BLaER1 (cell line): Measurements from ENCODE around the gene FOLR1.
A peak's percentile ranks its signal among the peaks of the same experiment; 100 is the strongest.

Experiments
- H3K27ac ChIP-seq: shearing (Covaris generic); formaldehyde crosslinking; 2 replicates; pipeline ENCODE4 v1.8.1; 2022
- H3K27me3 ChIP-seq: shearing (Covaris generic); formaldehyde crosslinking; 2 replicates; pipeline ENCODE4 v1.8.1; 2022
- H3K36me3 ChIP-seq: shearing (Covaris generic); formaldehyde crosslinking; 2 replicates; pipeline ENCODE4 v1.8.1; 2022
- H3K4me1 ChIP-seq: shearing (Covaris generic); formaldehyde crosslinking; 2 replicates; pipeline ENCODE4 v1.8.1; 2022
- H3K4me2 ChIP-seq: shearing (Covaris generic); formaldehyde crosslinking; 2 replicates; pipeline ENCODE4 v1.8.1; 2022
- H3K4me3 ChIP-seq: shearing (Covaris generic); formaldehyde crosslinking; 2 replicates; pipeline ENCODE4 v1.8.1; 2022
- H3K9ac ChIP-seq: shearing (Covaris generic); formaldehyde crosslinking; 2 replicates; pipeline ENCODE4 v1.8.1; 2022
- H3K9me3 ChIP-seq: shearing (Covaris generic); formaldehyde crosslinking; 2 replicates; pipeline ENCODE4 v1.8.1; 2022
- H4K20me1 ChIP-seq: shearing (Covaris generic); formaldehyde crosslinking; 2 replicates; pipeline ENCODE4 v1.8.1; 2022
- Cebpa-rat ChIP-seq: shearing (Covaris generic); IDR thresholded peaks from 2 replicates; pipeline ENCODE4 v1.8.1; 2022

The FOLR1 gene

DNA sequence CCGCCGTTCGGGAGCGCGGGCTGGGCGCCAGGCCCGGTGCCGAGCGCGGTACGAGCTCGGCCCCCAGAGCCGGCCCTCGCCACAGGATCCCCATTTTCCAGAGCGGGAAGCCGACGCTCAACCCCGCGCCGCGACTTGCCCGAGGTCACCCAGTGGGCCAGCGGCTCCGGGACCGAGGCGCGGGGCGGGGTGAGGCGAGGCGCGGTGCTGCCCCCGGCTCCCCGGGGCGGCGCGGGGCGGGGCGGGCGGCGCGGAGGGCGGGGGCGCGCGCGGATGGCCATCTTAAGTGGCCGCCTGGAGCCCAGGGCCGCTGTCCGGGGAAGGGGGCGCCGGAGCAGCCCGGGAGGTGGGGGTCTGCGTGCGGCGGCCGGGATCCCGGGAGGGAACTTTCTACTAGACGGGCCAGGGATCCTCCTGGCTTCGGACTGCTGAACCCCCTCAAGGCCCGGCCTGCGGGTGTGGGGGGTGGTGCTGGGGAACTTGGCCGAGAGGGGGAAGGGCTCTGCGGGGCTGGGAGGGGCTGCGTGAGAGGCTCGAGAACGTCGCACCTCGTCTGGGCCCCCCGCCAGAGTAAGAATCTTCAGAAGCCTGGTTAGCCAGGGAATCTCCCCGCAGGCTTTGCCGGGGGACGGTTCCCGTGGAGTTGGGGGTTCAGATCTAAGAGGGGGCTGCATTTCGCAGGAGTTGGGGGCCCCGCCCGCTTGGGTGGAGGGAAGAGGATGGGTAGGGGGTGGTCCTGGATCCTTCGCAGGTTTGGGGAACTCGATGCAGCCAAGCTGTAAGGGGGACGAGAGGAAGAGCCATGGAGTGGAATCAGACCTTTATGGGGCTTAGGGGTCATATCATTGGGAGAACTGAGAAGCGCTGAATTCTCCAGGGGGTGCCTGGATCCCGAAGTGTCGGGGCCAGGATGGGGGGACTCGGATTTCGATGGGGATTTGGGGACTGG lies 31.9 kb downstream of the FOLR1 start:
- H4K20me1 ChIP-seq = peaks cover 38% of the 10 kb centered on the region
- H3K27ac ChIP-seq = peak overlapping the region; percentile 98
- TF ChIP-seq Cebpa-rat = no peak
- H3K9ac ChIP-seq = peak overlapping the region; percentile 97
- no peaks in the 10 kb centered on the region for H3K27me3 ChIP-seq
- peak overlapping the region; percentile 93 for H3K4me3 ChIP-seq
- H3K9me3 ChIP-seq = no peaks in the 10 kb centered on the region
- H3K4me1 ChIP-seq = peaks cover 53% of the 10 kb centered on the region
- peaks cover 28% of the 10 kb centered on the region for H3K36me3 ChIP-seq
- peak overlapping the region; percentile 93 for H3K4me2 ChIP-seq

GRCh38 chr11:72224564-72225410 lies 32.8 kb downstream of the FOLR1 start, which contains the start of gene INPPL1:
Gene INPPL1 (plus strand): TSS chr11:72224767. CDS start chr11:72224985, 218 bp downstream.
- H4K20me1 ChIP-seq = peaks cover 47% of the 10 kb centered on the region
- TF ChIP-seq Cebpa-rat = no peak
- H3K4me1 ChIP-seq = peaks cover 52% of the 10 kb centered on the region

GRCh38 chr11:72225411-72225951 lies 33.5 kb downstream of the FOLR1 start:
- Histone ChIP-seq H3K27ac (peak overlapping the region; percentile 98), H3K4me2 (peak overlapping the region; percentile 93), H3K4me1 (peaks cover 45% of the 10 kb centered on the region), H3K27me3 (no peaks in the 10 kb centered on the region), H3K36me3 (peaks cover 44% of the 10 kb centered on the region), H3K4me3 (peak overlapping the region; percentile 93), H3K9me3 (no peaks in the 10 kb centered on the region), H3K9ac (peak overlapping the region; percentile 97), H4K20me1 (peaks cover 54% of the 10 kb centered on the region)
- TF ChIP-seq Cebpa-rat = no peak

More at GRCh38 chr11:72224564-72225410, 32.8 kb downstream of the FOLR1 start, which contains the start of gene INPPL1:
- Histone ChIP-seq H3K9ac (peak within 1 kb of the TSS; percentile 97), H3K27me3 (no peaks in the 10 kb centered on the region), H3K4me2 (peak within 1 kb of the TSS; percentile 93), H3K27ac (peak within 1 kb of the TSS; percentile 98), H3K36me3 (peaks cover 37% of the 10 kb centered on the region), H3K9me3 (no peaks in the 10 kb centered on the region), H3K4me3 (peak within 1 kb of the TSS; percentile 93)

DNA sequence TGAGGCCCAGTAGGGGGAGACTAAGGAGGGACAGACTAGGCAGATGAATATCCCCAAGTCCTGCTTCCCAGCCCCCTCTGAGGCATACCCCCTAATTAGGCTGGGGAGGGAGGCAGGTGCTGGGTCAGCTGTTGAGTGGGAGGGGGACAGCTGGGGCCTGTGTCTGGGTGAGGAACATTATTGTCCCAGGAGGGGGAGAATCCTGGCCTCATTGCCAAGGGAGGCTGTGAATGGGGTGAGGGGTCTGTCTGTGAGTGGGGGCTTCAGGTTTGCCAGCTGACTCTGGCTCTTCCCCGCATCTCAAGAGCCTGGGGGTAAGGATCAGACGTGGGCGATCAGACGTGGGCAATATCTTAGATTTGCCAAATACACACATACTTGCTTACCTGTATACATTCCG lies 34.8 kb downstream of the FOLR1 start:
- Histone ChIP-seq H3K4me2 (peak overlapping the region; percentile 93), H3K9ac (peak overlapping the region; percentile 97; the same call in 1 of the 2 replicates), H3K4me3 (peak overlapping the region; percentile 93; the same call in 1 of the 2 replicates), H3K4me1 (peaks cover 32% of the 10 kb centered on the region), H3K27me3 (no peaks in the 10 kb centered on the region), H3K9me3 (no peaks in the 10 kb centered on the region), H3K36me3 (peaks cover 56% of the 10 kb centered on the region), H3K27ac (peak overlapping the region; percentile 30; the same call in 1 of the 2 replicates), H4K20me1 (peaks cover 66% of the 10 kb centered on the region)
- no peak for TF ChIP-seq Cebpa-rat

- 0 out of 2 replicates have a peak overlapping the region, but pooled peaks have one; percentile 6 for H3K27ac ChIP-seq
- H3K9ac ChIP-seq = 0 out of 2 replicates have a peak overlapping the region, but pooled peaks have one; percentile 97
- TF ChIP-seq Cebpa-rat = no peak
- no peaks in the 10 kb centered on the region for H3K9me3 ChIP-seq
- peaks cover 75% of the 10 kb centered on the region for H4K20me1 ChIP-seq
- H3K4me3 ChIP-seq = no peak overlapping the region
- no peaks in the 10 kb centered on the region for H3K27me3 ChIP-seq
- 0 out of 2 replicates have a peak overlapping the region, but pooled peaks have one; percentile 25 for H3K4me2 ChIP-seq
- H3K4me1 ChIP-seq = peaks cover 26% of the 10 kb centered on the region
- H3K36me3 ChIP-seq = peaks cover 65% of the 10 kb centered on the region
These were observed 35.6 kb downstream of the FOLR1 start for GRCh38 chr11:72227316-72228228.

- Histone ChIP-seq H3K36me3 (peaks cover 73% of the 10 kb centered on the region), H3K9me3 (no peaks in the 10 kb centered on the region), H3K27ac (0 out of 2 replicates have a peak overlapping the region, but pooled peaks have one; percentile 6), H4K20me1 (peaks cover 82% of the 10 kb centered on the region), H3K4me1 (peaks cover 31% of the 10 kb centered on the region), H3K9ac (no peak overlapping the region), H3K4me3 (no peak overlapping the region), H3K4me2 (no peak overlapping the region), H3K27me3 (no peaks in the 10 kb centered on the region)
- TF ChIP-seq Cebpa-rat = no peak
These were observed 36.4 kb downstream of the FOLR1 start for GRCh38 chr11:72228229-72228843.

GRCh38 chr11:72228844-72229231 lies 36.9 kb downstream of the FOLR1 start:
- H3K4me3 ChIP-seq = no peak overlapping the region
- no peaks in the 10 kb centered on the region for H3K27me3 ChIP-seq
- no peak overlapping the region for H3K4me2 ChIP-seq
- H3K9me3 ChIP-seq = no peaks in the 10 kb centered on the region
- H4K20me1 ChIP-seq = peaks cover 87% of the 10 kb centered on the region
- H3K36me3 ChIP-seq = peaks cover 78% of the 10 kb centered on the region
- H3K4me1 ChIP-seq = peaks cover 36% of the 10 kb centered on the region
- H3K9ac ChIP-seq = no peak overlapping the region
- no peak for TF ChIP-seq Cebpa-rat
- no peak overlapping the region for H3K27ac ChIP-seq

DNA sequence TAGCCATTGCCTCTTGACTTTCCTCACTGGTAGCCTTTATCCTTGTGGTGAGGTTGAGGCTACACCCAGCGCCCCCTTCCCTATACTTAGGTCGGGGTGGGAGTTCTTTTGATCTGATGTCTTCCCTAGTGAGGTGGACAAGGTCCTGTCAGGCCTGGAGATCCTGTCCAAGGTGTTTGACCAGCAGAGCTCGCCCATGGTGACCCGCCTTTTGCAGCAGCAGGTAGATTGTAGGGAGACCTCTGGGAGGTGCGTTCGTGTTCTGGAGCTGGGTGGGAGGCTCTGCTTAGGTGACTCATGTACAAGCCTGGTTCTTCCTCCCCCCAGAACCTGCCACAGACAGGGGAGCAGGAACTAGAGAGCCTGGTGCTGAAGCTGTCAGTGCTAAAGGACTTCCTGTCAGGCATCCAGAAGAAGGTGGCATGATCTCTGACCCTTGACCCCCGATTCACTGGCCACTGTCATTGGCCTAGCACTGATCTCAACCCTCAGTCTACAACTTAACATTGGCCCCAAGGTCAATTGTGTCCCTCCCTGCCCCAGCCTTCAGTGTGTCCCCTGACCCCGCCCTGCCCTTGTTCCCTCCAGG lies 37.5 kb downstream of the FOLR1 start:
- Histone ChIP-seq H3K9ac (no peak overlapping the region), H3K27me3 (no peaks in the 10 kb centered on the region), H3K27ac (no peak overlapping the region), H3K4me3 (no peak overlapping the region), H3K36me3 (peaks cover 84% of the 10 kb centered on the region), H3K9me3 (no peaks in the 10 kb centered on the region), H3K4me1 (peaks cover 42% of the 10 kb centered on the region), H3K4me2 (no peak overlapping the region), H4K20me1 (peaks cover 93% of the 10 kb centered on the region)
- no peak for TF ChIP-seq Cebpa-rat
